Measurements from ENCODE around the gene LMNB1. TPM values are rescaled to one million over a fixed set of nuclear protein-coding genes. Genes with fewer than 3 reads are reported as not detected.
"Not testable (repeated sequence)": the region's sequence is repeated elsewhere in the genome, so short reads cannot be mapped to it uniquely, and the experiment has no call there.

Gene LMNB1, protein sequence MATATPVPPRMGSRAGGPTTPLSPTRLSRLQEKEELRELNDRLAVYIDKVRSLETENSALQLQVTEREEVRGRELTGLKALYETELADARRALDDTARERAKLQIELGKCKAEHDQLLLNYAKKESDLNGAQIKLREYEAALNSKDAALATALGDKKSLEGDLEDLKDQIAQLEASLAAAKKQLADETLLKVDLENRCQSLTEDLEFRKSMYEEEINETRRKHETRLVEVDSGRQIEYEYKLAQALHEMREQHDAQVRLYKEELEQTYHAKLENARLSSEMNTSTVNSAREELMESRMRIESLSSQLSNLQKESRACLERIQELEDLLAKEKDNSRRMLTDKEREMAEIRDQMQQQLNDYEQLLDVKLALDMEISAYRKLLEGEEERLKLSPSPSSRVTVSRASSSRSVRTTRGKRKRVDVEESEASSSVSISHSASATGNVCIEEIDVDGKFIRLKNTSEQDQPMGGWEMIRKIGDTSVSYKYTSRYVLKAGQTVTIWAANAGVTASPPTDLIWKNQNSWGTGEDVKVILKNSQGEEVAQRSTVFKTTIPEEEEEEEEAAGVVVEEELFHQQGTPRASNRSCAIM
- 67.1 TPM for total RNA-seq (2013)
- polyA plus RNA-seq (10 to 100 TPM; 18.0 to 33.0 (median 28.2) TPM), polyA minus RNA-seq (49.3 and 96.8 TPM in 2 replicates), total RNA-seq (17.1 to 57.7 (median 38.7) reads per million in 11 experiments)

DNA sequence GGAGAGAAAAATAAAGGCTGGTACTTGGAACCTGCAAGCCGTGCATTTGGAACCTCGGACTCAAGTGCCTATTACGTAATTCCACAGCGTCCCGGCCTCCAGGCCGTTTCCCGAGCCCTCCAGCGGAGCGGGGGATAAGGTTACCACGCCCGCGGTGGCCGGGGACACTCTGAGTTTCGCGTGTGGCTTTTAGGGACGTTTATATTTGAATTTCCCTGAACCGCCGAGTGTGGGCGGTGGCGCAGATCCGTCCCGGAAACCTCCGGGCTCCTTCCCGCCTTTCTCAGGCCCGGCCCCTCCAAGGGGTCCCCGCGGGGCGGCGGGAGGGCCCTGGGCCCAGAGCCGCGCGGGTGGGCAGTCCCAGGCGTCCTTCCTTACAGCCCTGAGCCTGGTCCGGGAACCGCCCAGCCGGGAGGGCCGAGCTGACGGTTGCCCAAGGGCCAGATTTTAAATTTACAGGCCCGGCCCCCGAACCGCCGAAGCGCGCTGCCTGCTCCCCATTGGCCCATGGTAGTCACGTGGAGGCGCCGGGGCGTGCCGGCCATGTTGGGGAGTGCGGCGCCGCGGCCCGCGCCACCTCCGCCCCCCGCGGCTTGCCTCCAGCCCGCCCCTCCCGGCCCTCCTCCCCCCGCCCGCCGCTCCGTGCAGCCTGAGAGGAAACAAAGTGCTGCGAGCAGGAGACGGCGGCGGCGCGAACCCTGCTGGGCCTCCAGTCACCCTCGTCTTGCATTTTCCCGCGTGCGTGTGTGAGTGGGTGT is at the start of gene LMNB1:
Gene LMNB1, plus strand, starts transcription at position 638 of the 758 bp plus-strand sequence. CDS start 373 bp downstream, outside the sequence.
- peaks cover 0 to 1% (median 0%) of the 10 kb centered on the region in 7 donors for H3K9me3 Mint-ChIP-seq
- Histone ChIP-seq H3K4me3 (replicated peaks in 1 of 3; ENCODE audit: low read depth in 2 of 3, low read length in 3 of 3) (peak within 1 kb of the TSS; percentile 73 to 94 (median 84)), H3K27me3 (ENCODE audit: control insufficient read depth in 2 of 2, insufficient read depth in 2 of 2, low read length in 2 of 2) (no peaks in the 10 kb centered on the region), H3K4me2 (replicated peaks; ENCODE audit: extremely low read depth, low read length, poor library complexity, severe bottlenecking) (peak within 1 kb of the TSS; percentile 90), H4K20me1 (ENCODE audit: insufficient read depth, low read length) (peaks cover 11% of the 10 kb centered on the region), H2AFZ (ENCODE audit: insufficient read depth, low read depth, low read length, poor library complexity, severe bottlenecking) (peak within 1 kb of the TSS; percentile 96), H3K9ac (ENCODE audit: insufficient read depth, low read length, poor library complexity, severe bottlenecking) (peak within 1 kb of the TSS; percentile 89), H3K36me3 (replicated peaks in 1 of 2; ENCODE audit: control insufficient read depth in 1 of 2, insufficient read depth in 2 of 2, low read length in 2 of 2) (peaks cover 0 to 2% of the 10 kb centered on the region in 2 donors), H3K9me3 (replicated peaks in 1 of 2; ENCODE audit: control insufficient read depth in 1 of 2, insufficient read depth in 1 of 2, low read length in 2 of 2) (no peaks in the 10 kb centered on the region), H3K79me2 (ENCODE audit: insufficient read depth, low read length) (peaks cover 55% of the 10 kb centered on the region), H3K27ac (ENCODE audit: low read depth in 1 of 2, low read length in 2 of 2) (peak within 1 kb of the TSS; percentile 87 to 92), H3K4me1 (ENCODE audit: control insufficient read depth in 1 of 2, insufficient read depth in 2 of 2, low read length in 2 of 2) (peaks cover 38 to 47% of the 10 kb centered on the region in 2 donors)
- H3K36me3 Mint-ChIP-seq = no peaks in the 10 kb centered on the region
- H3K4me1 Mint-ChIP-seq = peaks cover 38% of the 10 kb centered on the region
- intact Hi-C loops (cut with micrococcal nuclease) = loop anchor here in 1 of 2 donors (5.0 kb wide), 1 partner anchor 36 kb away; no protein-coding TSS in a partner anchor
- peak; percentile 90 to 94 (median 92) for DNase-seq
- peak within 1 kb of the TSS; percentile 91 to 96 for H3K4me3 Mint-ChIP-seq
- H3K27ac Mint-ChIP-seq = peak within 1 kb of the TSS; percentile 92 to 97 (median 95)
- under 1% methylated on average over 55 of the region's 74 CpGs for WGBS (ENCODE audit: insufficient coverage)
- TF ChIP-seq, protein P1, sequence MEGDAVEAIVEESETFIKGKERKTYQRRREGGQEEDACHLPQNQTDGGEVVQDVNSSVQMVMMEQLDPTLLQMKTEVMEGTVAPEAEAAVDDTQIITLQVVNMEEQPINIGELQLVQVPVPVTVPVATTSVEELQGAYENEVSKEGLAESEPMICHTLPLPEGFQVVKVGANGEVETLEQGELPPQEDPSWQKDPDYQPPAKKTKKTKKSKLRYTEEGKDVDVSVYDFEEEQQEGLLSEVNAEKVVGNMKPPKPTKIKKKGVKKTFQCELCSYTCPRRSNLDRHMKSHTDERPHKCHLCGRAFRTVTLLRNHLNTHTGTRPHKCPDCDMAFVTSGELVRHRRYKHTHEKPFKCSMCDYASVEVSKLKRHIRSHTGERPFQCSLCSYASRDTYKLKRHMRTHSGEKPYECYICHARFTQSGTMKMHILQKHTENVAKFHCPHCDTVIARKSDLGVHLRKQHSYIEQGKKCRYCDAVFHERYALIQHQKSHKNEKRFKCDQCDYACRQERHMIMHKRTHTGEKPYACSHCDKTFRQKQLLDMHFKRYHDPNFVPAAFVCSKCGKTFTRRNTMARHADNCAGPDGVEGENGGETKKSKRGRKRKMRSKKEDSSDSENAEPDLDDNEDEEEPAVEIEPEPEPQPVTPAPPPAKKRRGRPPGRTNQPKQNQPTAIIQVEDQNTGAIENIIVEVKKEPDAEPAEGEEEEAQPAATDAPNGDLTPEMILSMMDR (IDR thresholded peaks at IDR 0.05) = no peak
- peaks cover 0 to 2% (median 0%) of the 10 kb centered on the region in 3 donors for H3K27me3 Mint-ChIP-seq (ENCODE audit: low read depth in 3 of 3)

DNA sequence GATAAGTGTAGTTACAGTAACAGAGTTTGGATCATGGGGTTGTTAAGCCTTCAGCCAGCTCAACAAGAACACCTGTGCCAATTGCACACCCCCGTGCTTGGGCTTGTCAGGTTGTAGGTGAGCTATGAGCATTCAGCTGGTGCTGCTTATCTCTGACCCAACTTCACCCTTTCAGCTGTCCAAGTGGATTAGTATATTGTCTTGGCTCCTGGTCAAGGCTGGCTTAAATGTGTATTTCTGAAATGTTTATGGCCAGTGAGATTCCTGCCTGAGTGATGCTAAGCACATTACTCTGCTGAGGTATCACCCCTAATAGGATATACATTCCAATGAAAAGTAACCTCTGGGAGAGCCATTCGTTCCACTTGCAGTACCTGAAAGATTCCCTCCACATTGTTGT is 44.2 kb upstream of the LMNB1 start:
- Histone ChIP-seq H3K79me2 (ENCODE audit: insufficient read depth, low read length) (no peaks in the 10 kb centered on the region), H3K9me3 (replicated peaks in 1 of 2; ENCODE audit: control insufficient read depth in 1 of 2, insufficient read depth in 1 of 2, low read length in 2 of 2) (no peaks in the 10 kb centered on the region), H3K9ac (ENCODE audit: insufficient read depth, low read length, poor library complexity, severe bottlenecking) (no peak overlapping the region), H3K4me2 (replicated peaks; ENCODE audit: extremely low read depth, low read length, poor library complexity, severe bottlenecking) (no peak overlapping the region), H3K36me3 (replicated peaks in 1 of 2; ENCODE audit: control insufficient read depth in 1 of 2, insufficient read depth in 2 of 2, low read length in 2 of 2) (no peaks in the 10 kb centered on the region), H3K4me1 (ENCODE audit: control insufficient read depth in 1 of 2, insufficient read depth in 2 of 2, low read length in 2 of 2) (peaks cover 15 to 17% of the 10 kb centered on the region in 2 donors), H3K4me3 (replicated peaks in 1 of 3; ENCODE audit: low read depth in 2 of 3, low read length in 3 of 3) (no peak overlapping the region), H2AFZ (ENCODE audit: insufficient read depth, low read depth, low read length, poor library complexity, severe bottlenecking) (no peak overlapping the region), H4K20me1 (ENCODE audit: insufficient read depth, low read length) (no peaks in the 10 kb centered on the region), H3K27me3 (ENCODE audit: control insufficient read depth in 2 of 2, insufficient read depth in 2 of 2, low read length in 2 of 2) (no peaks in the 10 kb centered on the region), H3K27ac (ENCODE audit: low read depth in 1 of 2, low read length in 2 of 2) (no peak overlapping the region)
- no peak for DNase-seq
- TF ChIP-seq, protein P1 (IDR thresholded peaks at IDR 0.05) = no peak
- Mint-ChIP-seq H3K4me1 (peaks cover 14% of the 10 kb centered on the region), H3K9me3 (peaks cover 0 to 3% (median 0%) of the 10 kb centered on the region in 7 donors), H3K4me3 (no peak overlapping the region), H3K36me3 (no peaks in the 10 kb centered on the region), H3K27ac (no peak overlapping the region), H3K27me3 (ENCODE audit: low read depth in 3 of 3) (peaks cover 0 to 6% (median 0%) of the 10 kb centered on the region in 3 donors)
- WGBS (ENCODE audit: insufficient coverage) = 63% methylated on average over 1 of the region's 2 CpGs
- intact Hi-C loops (cut with micrococcal nuclease) = loop anchor here in 1 of 2 donors (5.0 kb wide), 1 partner anchor 50 kb away; no protein-coding TSS in a partner anchor

DNA sequence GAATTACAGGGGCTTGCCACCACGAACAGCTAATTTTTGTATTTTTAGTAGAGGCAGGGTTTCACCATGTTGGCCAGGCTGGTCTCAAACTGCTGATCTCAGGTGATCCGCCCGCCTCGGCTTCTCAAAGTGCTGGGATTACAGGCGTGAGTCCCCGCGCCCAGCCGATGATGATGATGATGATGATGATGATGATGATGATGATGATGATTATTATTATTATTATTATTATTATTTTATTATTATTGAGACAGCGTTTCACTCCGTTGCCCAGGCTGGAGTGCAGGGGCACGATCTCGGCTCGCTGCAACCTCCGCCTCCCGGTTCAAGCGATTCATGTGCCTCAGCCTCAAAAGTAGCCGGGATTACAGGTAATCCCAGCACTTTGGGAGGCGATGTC is 42.4 kb upstream of the LMNB1 start:
- peaks cover 14% of the 10 kb centered on the region for H3K4me1 Mint-ChIP-seq
- not testable (repeated sequence) for H4K20me1 ChIP-seq (ENCODE audit: insufficient read depth, low read length)
- intact Hi-C loops (cut with micrococcal nuclease) = loop anchor here in 1 of 2 donors (5.0 kb wide), 1 partner anchor 48 kb away; no protein-coding TSS in a partner anchor

More for the DNA sequence above, 42.4 kb upstream of the LMNB1 start:
- H2AFZ ChIP-seq (ENCODE audit: insufficient read depth, low read depth, low read length, poor library complexity, severe bottlenecking); H3K27me3 ChIP-seq (ENCODE audit: control insufficient read depth in 2 of 2, insufficient read depth in 2 of 2, low read length in 2 of 2); H3K36me3 Mint-ChIP-seq; H3K9ac ChIP-seq (ENCODE audit: insufficient read depth, low read length, poor library complexity, severe bottlenecking); H3K27me3 Mint-ChIP-seq (ENCODE audit: low read depth in 3 of 3); H3K36me3 ChIP-seq (replicated peaks in 1 of 2; ENCODE audit: control insufficient read depth in 1 of 2, insufficient read depth in 2 of 2, low read length in 2 of 2); H3K27ac ChIP-seq (ENCODE audit: low read depth in 1 of 2, low read length in 2 of 2); H3K4me3 Mint-ChIP-seq; H3K79me2 ChIP-seq (ENCODE audit: insufficient read depth, low read length); H3K27ac Mint-ChIP-seq; H3K9me3 Mint-ChIP-seq; H3K4me3 ChIP-seq (replicated peaks in 1 of 3; ENCODE audit: low read depth in 2 of 3, low read length in 3 of 3); DNase-seq; H3K9me3 ChIP-seq (replicated peaks in 1 of 2; ENCODE audit: control insufficient read depth in 1 of 2, insufficient read depth in 1 of 2, low read length in 2 of 2); H3K4me2 ChIP-seq (replicated peaks; ENCODE audit: extremely low read depth, low read length, poor library complexity, severe bottlenecking): not testable (repeated sequence)
- 95% methylated on average over 8 of the region's 18 CpGs for WGBS (ENCODE audit: insufficient coverage)
- H3K4me1 ChIP-seq (ENCODE audit: control insufficient read depth in 1 of 2, insufficient read depth in 2 of 2, low read length in 2 of 2) = peaks cover 15 to 17% of the 10 kb centered on the region in 2 donors

All from CD14-positive monocyte (primary cell).